Activated CD8-positive, alpha-beta memory T cell treated with anti-CD3 and anti-CD28 coated beads, Interleukin-2, amount 50 U/mL, for 24 hours (primary cell): ENCODE data around the gene CERS1.
A peak's percentile ranks its signal among the peaks of the same experiment; 100 is the strongest.
"Not testable (repeated sequence)": the region's sequence is repeated elsewhere in the genome, so short reads cannot be mapped to it uniquely, and the experiment has no call there.

ENCODE experiments used
- DNase-seq: peaks from one replicate; pipeline ENCODE4 v3.0.0-alpha.2; 2020; ENCODE audit errors: extremely low read depth

Gene CERS1

GRCh38 chr19:18919086-18919899 is 23.3 kb upstream of the CERS1 start, which contains the start of the genes COPE and DDX49:
TSS of gene COPE (minus strand) at chr19:18919387. CDS start at chr19:18919348, 39 bp downstream.
TSS of gene DDX49 (plus strand) at chr19:18919715. CDS start at chr19:18919742, 27 bp downstream.
- peak; percentile 99 for DNase-seq

GRCh38 chr19:18917593-18917992 is 21.6 kb upstream of the CERS1 start:
- not testable (repeated sequence) for DNase-seq

GRCh38 chr19:18915639-18916038 is 19.7 kb upstream of the CERS1 start:
- DNase-seq = no peak

GRCh38 chr19:18913466-18913865 is 17.5 kb upstream of the CERS1 start:
- no peak for DNase-seq

GRCh38 chr19:18912933-18913332 is 17.0 kb upstream of the CERS1 start:
- DNase-seq = no peak

GRCh38 chr19:18910801-18911436 is 15.0 kb upstream of the CERS1 start:
- DNase-seq = no peak

GRCh38 chr19:18910010-18910409 is 14.1 kb upstream of the CERS1 start:
- DNase-seq = no peak

GRCh38 chr19:18908917-18909619 is 13.1 kb upstream of the CERS1 start:
- DNase-seq = no peak

- DNase-seq = no peak
Observed at GRCh38 chr19:18906605-18907519, 10.9 kb upstream of the CERS1 start.

GRCh38 chr19:18905513-18906236 is 9.7 kb upstream of the CERS1 start:
- DNase-seq = no peak

- DNase-seq = no peak
Observed at GRCh38 chr19:18905058-18905456, 9.1 kb upstream of the CERS1 start.

- DNase-seq = no peak
Observed at GRCh38 chr19:18904334-18905057, 8.5 kb upstream of the CERS1 start.

GRCh38 chr19:18903156-18904037 is 7.4 kb upstream of the CERS1 start:
- DNase-seq = no peak

GRCh38 chr19:18902519-18902918 is 6.6 kb upstream of the CERS1 start:
- not testable (repeated sequence) for DNase-seq

- DNase-seq = no peak
Observed at GRCh38 chr19:18901491-18901890, 5.5 kb upstream of the CERS1 start.

GRCh38 chr19:18900700-18901481 is 4.9 kb upstream of the CERS1 start:
- no peak for DNase-seq

- DNase-seq = no peak
Observed at GRCh38 chr19:18899624-18900560, 3.9 kb upstream of the CERS1 start.
